OCI-M2 (cell line): Measurements from ENCODE around the gene DNAAF5.
"Not testable (repeated sequence)": the region's sequence is repeated elsewhere in the genome, so short reads cannot be mapped to it uniquely, and the experiment has no call there.

Experiments used
- DNase-seq: peaks from one replicate; lab custom pipeline; 2025; ENCODE audit not compliant: unreplicated experiment; lab: John Stamatoyannopoulos, UW

Gene DNAAF5

GRCh38 chr7:745431-746154 is 19.1 kb downstream of the DNAAF5 start:
- DNase-seq: no peak

GRCh38 chr7:746155-747061 is 19.9 kb downstream of the DNAAF5 start:
- no peak for DNase-seq

- DNase-seq: no peak
Measured at GRCh38 chr7:747186-747585, 20.7 kb downstream of the DNAAF5 start.

DNA sequence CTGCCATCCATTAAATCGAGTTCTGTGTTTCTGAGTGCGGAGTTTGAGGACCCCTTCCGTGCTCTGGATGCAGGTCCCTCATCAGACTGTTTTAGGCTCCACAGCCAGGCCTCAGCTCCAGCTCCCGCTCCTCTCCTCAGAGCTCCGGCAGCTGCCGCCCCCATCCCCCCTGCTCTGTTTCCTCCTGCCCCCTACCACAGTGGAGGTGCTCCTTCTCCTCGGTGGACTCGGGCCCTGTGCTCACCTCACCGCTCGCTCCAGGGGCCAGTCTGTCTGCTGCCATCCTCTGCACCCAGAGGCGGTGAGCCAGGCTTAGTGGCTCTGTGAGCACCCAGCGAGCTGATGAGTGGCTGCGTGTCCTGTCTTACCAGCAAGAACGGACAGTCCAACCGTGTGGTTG is 21.9 kb downstream of the DNAAF5 start:
- DNase-seq: no peak

- DNase-seq: no peak
Measured at GRCh38 chr7:749140-749551, 22.6 kb downstream of the DNAAF5 start.

DNA sequence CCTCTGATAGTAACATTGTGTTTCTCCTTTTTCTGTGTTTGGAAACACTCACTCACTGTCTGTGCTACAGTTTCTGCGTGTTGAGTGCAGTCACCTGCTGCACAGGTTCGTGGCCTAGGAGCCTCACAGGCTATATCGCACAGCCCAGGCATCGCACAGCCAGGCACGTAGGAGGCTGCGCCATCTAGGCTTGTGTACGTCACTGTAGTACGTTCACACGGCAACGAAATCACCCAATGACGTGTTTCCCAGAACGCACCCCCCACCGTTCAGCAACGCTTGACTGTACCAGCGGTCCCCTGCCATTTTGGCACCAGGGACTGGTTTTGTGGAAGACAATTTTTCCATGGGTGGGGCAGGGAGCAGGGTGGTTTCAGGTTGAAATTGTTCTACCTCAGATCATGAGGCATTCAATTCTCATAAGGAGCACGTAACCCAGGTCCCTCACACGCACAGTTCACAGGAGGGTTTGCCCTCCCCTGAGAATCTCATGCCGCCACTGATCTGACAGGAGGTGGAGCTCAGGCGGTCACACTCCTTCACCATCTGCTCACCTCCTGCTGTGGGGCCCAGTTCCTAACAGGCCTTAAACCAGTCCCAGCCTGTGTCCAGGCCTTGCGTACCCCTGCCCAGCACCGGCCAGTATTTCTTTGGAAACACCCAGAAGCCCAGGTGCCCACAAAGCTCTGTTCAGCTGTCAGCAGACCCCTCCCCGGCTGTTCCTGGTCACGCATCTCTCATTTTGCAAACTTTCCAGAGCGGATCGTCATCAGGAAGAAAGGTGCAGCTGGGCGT is 23.8 kb downstream of the DNAAF5 start:
- DNase-seq: no peak

DNA sequence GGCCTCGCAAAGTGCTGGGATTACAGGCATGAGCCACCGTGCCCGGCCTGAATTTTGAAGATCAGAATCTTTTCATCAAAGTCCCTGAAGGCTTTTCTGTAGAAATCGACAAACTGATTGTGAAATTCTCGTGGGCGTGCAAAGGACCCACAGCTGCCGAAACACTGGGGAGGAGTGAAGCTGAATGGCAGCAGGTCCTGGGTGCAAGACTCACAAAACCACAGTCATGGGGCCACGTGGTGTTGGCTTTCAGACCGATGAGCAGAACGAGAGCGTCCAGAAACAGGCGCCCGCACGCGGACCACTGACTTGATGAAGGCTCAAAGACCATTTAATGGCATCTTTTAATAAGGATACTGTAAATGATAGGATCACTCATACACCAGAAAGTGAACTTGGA is 25.3 kb downstream of the DNAAF5 start:
- DNase-seq: no peak

DNA sequence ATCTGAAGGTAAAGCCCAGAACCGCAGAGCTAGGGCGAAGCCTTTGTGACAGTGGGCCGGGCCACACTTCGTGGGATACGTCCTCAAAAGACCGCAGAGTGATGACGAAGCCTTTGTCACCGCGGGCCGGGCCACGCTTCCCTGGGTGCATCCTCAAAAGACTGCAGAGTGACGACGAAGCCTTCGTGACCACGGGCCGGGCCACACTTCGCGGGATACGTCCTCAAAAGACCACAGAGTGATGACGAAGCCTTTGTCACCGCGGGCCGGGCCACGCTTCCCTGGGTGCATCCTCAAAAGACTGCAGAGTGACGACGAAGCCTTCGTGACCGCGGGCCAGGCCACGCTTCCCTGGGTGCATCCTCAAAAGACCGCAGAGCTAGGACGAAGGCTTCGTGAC is 25.8 kb downstream of the DNAAF5 start:
- DNase-seq: not testable (repeated sequence)

GRCh38 chr7:753190-753589 is 26.7 kb downstream of the DNAAF5 start:
- no peak for DNase-seq

- DNase-seq: no peak
Measured at GRCh38 chr7:754531-755412, 28.3 kb downstream of the DNAAF5 start.

- DNase-seq: no peak
Measured at GRCh38 chr7:755413-755805, 28.9 kb downstream of the DNAAF5 start.

DNA sequence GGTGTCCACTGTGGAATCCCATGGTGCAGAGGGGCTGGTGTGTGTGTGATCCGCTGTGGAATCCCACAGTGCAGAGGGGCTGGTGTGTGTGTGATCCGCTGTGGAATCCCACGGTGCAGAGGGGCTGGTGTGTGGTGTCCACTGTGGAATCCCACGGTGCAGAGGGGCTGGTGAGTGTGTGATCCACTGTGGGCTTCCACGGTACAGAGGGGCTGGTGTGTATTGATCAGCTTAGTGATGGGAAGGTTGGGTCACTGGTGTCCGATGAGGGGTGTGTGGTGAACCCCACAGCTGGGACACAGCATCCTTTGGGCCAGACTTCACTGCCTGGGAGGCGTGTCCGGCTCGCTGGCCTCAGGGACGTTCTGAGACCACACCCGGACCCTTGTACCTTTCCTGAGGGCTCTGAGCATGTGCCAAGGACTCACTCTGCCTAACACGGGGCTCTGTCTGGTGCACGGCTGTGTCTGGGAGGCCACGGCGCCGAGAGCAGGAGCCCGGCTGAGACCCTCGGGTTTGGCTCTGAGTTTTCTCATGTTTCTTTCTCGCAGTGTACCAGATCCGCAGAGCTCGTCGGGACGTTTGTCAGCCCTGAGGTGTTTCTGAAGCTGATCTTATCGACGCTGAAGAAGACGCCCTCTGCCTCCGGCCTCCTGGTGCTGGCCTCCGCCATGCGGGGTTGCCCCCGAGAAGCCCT is 29.9 kb downstream of the DNAAF5 start:
- no peak for DNase-seq

- DNase-seq: no peak
Measured at GRCh38 chr7:756928-757560, 30.5 kb downstream of the DNAAF5 start.

- DNase-seq: no peak
Measured at GRCh38 chr7:757741-758163, 31.3 kb downstream of the DNAAF5 start.

DNA sequence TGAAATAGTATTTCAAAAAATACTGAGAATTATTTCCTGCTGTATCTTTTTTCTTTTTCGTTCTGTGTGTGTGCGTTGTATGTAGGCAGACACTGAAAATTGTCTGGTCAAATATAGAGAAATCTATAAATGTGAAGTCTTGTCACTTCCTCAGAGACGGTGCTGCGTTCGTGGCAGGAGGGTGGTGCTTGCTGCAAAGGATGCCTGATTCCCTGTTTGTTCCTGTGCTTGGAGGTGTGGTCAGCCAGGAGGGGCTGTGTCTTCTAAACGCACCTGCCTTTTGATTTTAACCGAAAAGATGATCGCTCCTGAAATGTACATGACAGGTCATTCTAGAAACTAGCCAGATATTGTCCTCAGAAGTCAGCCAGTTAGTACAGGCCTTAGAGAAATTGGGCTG is 33.1 kb downstream of the DNAAF5 start:
- DNase-seq: no peak

DNA sequence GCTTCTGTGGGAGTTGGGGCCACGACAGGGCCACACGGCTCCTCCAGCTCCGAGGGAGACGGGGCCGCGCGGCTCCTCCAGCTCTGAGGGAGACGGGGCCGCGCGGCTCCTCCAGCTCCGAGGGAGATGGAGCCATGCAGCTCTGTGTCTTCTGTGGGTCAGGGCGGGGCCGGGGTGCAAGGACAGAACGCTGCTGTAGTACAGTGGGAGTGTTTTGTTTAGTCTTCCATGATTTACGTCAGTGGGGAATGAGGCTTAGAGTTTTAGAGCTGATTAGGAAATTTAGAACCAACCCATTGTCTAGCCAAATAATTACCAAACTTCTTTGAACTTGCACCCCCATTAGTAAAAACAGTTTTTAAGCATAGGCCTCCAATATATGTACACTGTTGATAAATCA is 33.5 kb downstream of the DNAAF5 start:
- DNase-seq: no peak

DNA sequence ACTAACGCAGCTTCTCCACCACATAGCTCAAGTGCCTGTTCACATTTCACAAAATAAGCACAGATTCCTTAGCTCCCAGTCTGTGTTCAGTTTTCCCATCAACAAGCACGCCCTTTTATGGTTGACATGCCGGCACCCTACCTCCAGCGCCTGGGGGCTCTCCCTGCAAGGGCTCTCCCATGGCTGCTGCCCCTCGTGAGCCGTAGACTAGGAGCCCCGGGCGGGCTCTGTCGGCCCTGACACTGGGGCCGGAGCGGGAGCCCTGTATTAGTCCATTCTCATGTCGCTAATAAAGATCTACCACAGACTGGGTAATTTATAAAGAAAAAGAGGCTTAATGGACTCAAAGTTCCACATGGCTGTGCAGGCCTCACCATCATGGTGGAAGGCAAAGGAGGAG is 34.6 kb downstream of the DNAAF5 start:
- DNase-seq: no peak

DNA sequence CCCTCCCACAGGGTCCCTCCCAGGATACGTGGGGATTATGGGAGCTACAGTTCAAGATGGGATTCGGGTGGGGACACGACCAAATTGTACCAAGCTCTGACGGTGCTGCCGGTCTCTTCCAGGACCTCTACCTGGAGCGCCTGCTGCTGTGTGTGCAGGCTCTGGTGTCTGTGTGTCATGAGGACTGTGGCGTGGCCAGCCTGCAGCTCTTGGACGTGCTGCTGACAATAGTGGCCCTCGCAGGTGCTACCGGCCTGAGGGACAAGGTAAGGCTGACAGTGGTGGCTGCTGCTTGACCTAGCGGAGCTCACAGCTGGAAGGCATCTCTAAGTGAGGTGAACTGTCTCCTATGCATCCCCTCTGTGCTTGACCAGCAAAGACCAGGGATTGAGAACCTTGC is 35.1 kb downstream of the DNAAF5 start:
- no peak for DNase-seq

GRCh38 chr7:762885-763284 is 36.4 kb downstream of the DNAAF5 start:
- no peak for DNase-seq
